CD4-positive, CD25-positive, alpha-beta regulatory T cell (primary cell): ENCODE measurements around the gene SEC14L1. TPM values are rescaled to one million over a fixed set of nuclear protein-coding genes. Genes with fewer than 3 reads are reported as not detected.

Experiments used
- ATAC-seq, 2 donors: fragments of 150-1000 bp; cut with Tn5 transposase; one replicate each; pipeline ENCODE4 v1.10.0; 2021; ENCODE audit warnings: low read depth in 2 of 2, moderate number of reproducible peaks in 2 of 2, moderate library complexity in 1 of 2
- DNase-seq, 3 donors: peaks; one replicate each; pipeline versions ENCODE4 v3.0.0 to v3.0.0-alpha.2; 2012 to 2022; ENCODE audit warnings: mixed read lengths in 1 of 3
- H3K27ac ChIP-seq: one replicate; pipeline ENCODE4 v1.7.0; 2013; ENCODE audit warnings: mild to moderate bottlenecking, low read length; ENCODE audit not compliant: insufficient read depth, poor library complexity, severe bottlenecking
- H3K27me3 ChIP-seq: one replicate; pipeline ENCODE4 v1.7.0; 2013; ENCODE audit warnings: low read length; ENCODE audit not compliant: control insufficient read depth, insufficient read depth
- H3K36me3 ChIP-seq: one replicate; pipeline ENCODE4 v1.7.0; 2013; ENCODE audit warnings: mild to moderate bottlenecking, low read length, moderate library complexity; ENCODE audit not compliant: control insufficient read depth, insufficient read depth
- H3K4me1 ChIP-seq: 2 replicates; pipeline ENCODE4 v1.7.0; 2013; ENCODE audit warnings: mild to moderate bottlenecking, low read length; ENCODE audit not compliant: insufficient read depth, control insufficient read depth, poor library complexity, severe bottlenecking
- H3K4me3 ChIP-seq: one replicate; pipeline ENCODE4 v1.7.0; 2013; ENCODE audit warnings: low read depth, mild to moderate bottlenecking, low read length, moderate library complexity
- H3K9me3 ChIP-seq, 2 experiments: 1 replicate in 1 of 2; 2 replicates in 1 of 2; pipeline ENCODE4 v1.7.0; 2013; ENCODE audit warnings: low read length in 2 of 2, mild to moderate bottlenecking in 1 of 2, moderate library complexity in 1 of 2; ENCODE audit not compliant: control insufficient read depth in 2 of 2
- H3K27ac Mint-ChIP-seq, 3 donors: one replicate each; pipeline ENCODE4 v1.8.0; 2020 to 2022; ENCODE audit warnings: mild to moderate bottlenecking in 3 of 3, mixed read lengths in 3 of 3, moderate library complexity in 2 of 3
- H3K27me3 Mint-ChIP-seq: one replicate; pipeline ENCODE4 v1.8.0; 2022; ENCODE audit warnings: mild to moderate bottlenecking, mixed read lengths
- H3K36me3 Mint-ChIP-seq: one replicate; pipeline ENCODE4 v1.8.0; 2020; ENCODE audit warnings: mixed read lengths
- H3K4me1 Mint-ChIP-seq, 4 donors: one replicate each; pipeline ENCODE4 v1.8.0; 2020 to 2022; ENCODE audit warnings: mixed read lengths in 4 of 4, mild to moderate bottlenecking in 1 of 4
- H3K4me3 Mint-ChIP-seq, 4 donors: one replicate each; pipeline ENCODE4 v1.8.0; 2020 to 2022; ENCODE audit warnings: mild to moderate bottlenecking in 4 of 4, mixed read lengths in 4 of 4, moderate library complexity in 3 of 4
- H3K9me3 Mint-ChIP-seq, 7 donors: one replicate each; pipeline ENCODE4 v1.8.0; 2020 to 2022; ENCODE audit warnings: mixed read lengths in 7 of 7, mild to moderate bottlenecking in 3 of 7, moderate library complexity in 2 of 7
- polyA plus RNA-seq, 4 donors: library from polyadenylated mRNA; unstranded; fragments of 300-500 nt; fragmentation: Illumina TruSeq; gene quantifications; one replicate each; pipeline ENCODE4 v1.2.3, GENCODE V29; 2021
- total RNA-seq: library from RNA; stranded (reverse); gene quantifications from one replicate; pipeline ENCODE4 v1.2.3, GENCODE V29; 2022

Gene SEC14L1
- total and polyA plus RNA-seq, 5 donors from 2014 or later = 13.2 to 143 (median 20.5) TPM

- Histone ChIP-seq H3K27me3 (no peaks in the 10 kb centered on the region), H3K4me3 (peak overlapping the region; percentile 37), H3K9me3 (no peaks in the 10 kb centered on the region), H3K36me3 (peaks cover 59% of the 10 kb centered on the region), H3K27ac (peak overlapping the region; percentile 16), H3K4me1 (peaks cover 53% of the 10 kb centered on the region)
- H3K4me1 Mint-ChIP-seq = peaks cover 43 to 81% (median 55%) of the 10 kb centered on the region in 4 donors
- no peak for DNase-seq
- peaks cover 42% of the 10 kb centered on the region for H3K36me3 Mint-ChIP-seq
- peak overlapping the region in 3 of 4 donors; percentile 5 to 85 (median 35) for H3K4me3 Mint-ChIP-seq
- no peak for ATAC-seq
- peak overlapping the region; percentile 5 to 60 (median 49) for H3K27ac Mint-ChIP-seq
- H3K9me3 Mint-ChIP-seq = peaks cover 0 to 1% (median 0%) of the 10 kb centered on the region in 7 donors
- H3K27me3 Mint-ChIP-seq = peaks cover 4% of the 10 kb centered on the region
These were observed 4.4 kb downstream of the SEC14L1 start for GRCh38 chr17:77145224-77145611.

GRCh38 chr17:77145612-77146245, 5.0 kb downstream of the SEC14L1 start:
- H3K4me3 ChIP-seq = peak overlapping the region; percentile 37
- H3K27ac ChIP-seq = peak overlapping the region; percentile 16
- ATAC-seq (no peak), DNase-seq (no peak)
- H3K36me3 ChIP-seq = peaks cover 62% of the 10 kb centered on the region
- H3K27me3 ChIP-seq = no peaks in the 10 kb centered on the region
- H3K4me1 ChIP-seq = peaks cover 54% of the 10 kb centered on the region
- peaks cover 47% of the 10 kb centered on the region for H3K36me3 Mint-ChIP-seq
- peaks cover 4% of the 10 kb centered on the region for H3K27me3 Mint-ChIP-seq
- H3K27ac Mint-ChIP-seq = peak overlapping the region; percentile 60 to 95 (median 83)
- peak overlapping the region in 3 of 4 donors; percentile 28 to 85 (median 48) for H3K4me3 Mint-ChIP-seq
- H3K9me3 ChIP-seq = no peaks in the 10 kb centered on the region
- peaks cover 0 to 1% (median 0%) of the 10 kb centered on the region in 7 donors for H3K9me3 Mint-ChIP-seq
- H3K4me1 Mint-ChIP-seq = peaks cover 47 to 86% (median 60%) of the 10 kb centered on the region in 4 donors

GRCh38 chr17:77146246-77146632, 5.5 kb downstream of the SEC14L1 start:
- peaks cover 52% of the 10 kb centered on the region for H3K36me3 Mint-ChIP-seq
- peak overlapping the region in 2 of 4 donors; percentile 28 to 85 for H3K4me3 Mint-ChIP-seq

GRCh38 chr17:77146882-77147281, 6.1 kb downstream of the SEC14L1 start:
- ATAC-seq (no peak), DNase-seq (no peak)
- Mint-ChIP-seq H3K9me3 (no peaks in the 10 kb centered on the region), H3K27ac (peak overlapping the region; percentile 60 to 92 (median 78)), H3K4me1 (peaks cover 55 to 91% (median 62%) of the 10 kb centered on the region in 4 donors), H3K36me3 (peaks cover 54% of the 10 kb centered on the region), H3K4me3 (peak overlapping the region; percentile 59 to 80 (median 72)), H3K27me3 (no peaks in the 10 kb centered on the region)
- Histone ChIP-seq H3K27ac (peak overlapping the region; percentile 56), H3K27me3 (no peaks in the 10 kb centered on the region), H3K4me3 (peak overlapping the region; percentile 5), H3K36me3 (peaks cover 64% of the 10 kb centered on the region), H3K4me1 (peaks cover 51% of the 10 kb centered on the region), H3K9me3 (no peaks in the 10 kb centered on the region)

More at GRCh38 chr17:77146246-77146632, 5.5 kb downstream of the SEC14L1 start:
- H3K27ac Mint-ChIP-seq = peak overlapping the region; percentile 60 to 95 (median 83)
- no peak for ATAC-seq
- H3K4me1 ChIP-seq = peaks cover 57% of the 10 kb centered on the region
- peaks cover 4% of the 10 kb centered on the region for H3K27me3 Mint-ChIP-seq
- no peaks in the 10 kb centered on the region for H3K27me3 ChIP-seq
- H3K36me3 ChIP-seq = peaks cover 62% of the 10 kb centered on the region
- no peak for DNase-seq
- no peaks in the 10 kb centered on the region for H3K9me3 ChIP-seq
- peaks cover 53 to 92% (median 64%) of the 10 kb centered on the region in 4 donors for H3K4me1 Mint-ChIP-seq
- peaks cover 0 to 1% (median 0%) of the 10 kb centered on the region in 7 donors for H3K9me3 Mint-ChIP-seq
- peak overlapping the region; percentile 9 for H3K27ac ChIP-seq
- no peak overlapping the region for H3K4me3 ChIP-seq

- Histone ChIP-seq H3K27me3 (no peaks in the 10 kb centered on the region), H3K4me3 (peak overlapping the region; percentile 5), H3K4me1 (peaks cover 46% of the 10 kb centered on the region), H3K9me3 (no peaks in the 10 kb centered on the region), H3K36me3 (peaks cover 65% of the 10 kb centered on the region), H3K27ac (peak overlapping the region; percentile 56)
- peak overlapping the region; percentile 60 to 92 (median 78) for H3K27ac Mint-ChIP-seq
- no peaks in the 10 kb centered on the region for H3K9me3 Mint-ChIP-seq
- H3K4me3 Mint-ChIP-seq = peak overlapping the region; percentile 25 to 80 (median 72)
- peaks cover 54 to 86% (median 58%) of the 10 kb centered on the region in 4 donors for H3K4me1 Mint-ChIP-seq
- ATAC-seq = no peak
- H3K27me3 Mint-ChIP-seq = no peaks in the 10 kb centered on the region
- DNase-seq = peak in 1 of 3 donors; percentile 49
- peaks cover 54% of the 10 kb centered on the region for H3K36me3 Mint-ChIP-seq
These were observed 6.6 kb downstream of the SEC14L1 start for GRCh38 chr17:77147357-77147801.

- Mint-ChIP-seq H3K27ac (peak overlapping the region in 2 of 3 donors; percentile 60 to 70), H3K36me3 (peaks cover 49% of the 10 kb centered on the region), H3K4me1 (peaks cover 51 to 82% (median 55%) of the 10 kb centered on the region in 4 donors), H3K27me3 (no peaks in the 10 kb centered on the region), H3K4me3 (peak overlapping the region in 1 of 4 donors; percentile 73), H3K9me3 (no peaks in the 10 kb centered on the region)
- Histone ChIP-seq H3K9me3 (no peaks in the 10 kb centered on the region), H3K36me3 (peaks cover 58% of the 10 kb centered on the region), H3K4me1 (peaks cover 40% of the 10 kb centered on the region), H3K27ac (peak overlapping the region; percentile 56), H3K4me3 (no peak overlapping the region), H3K27me3 (no peaks in the 10 kb centered on the region)
- ATAC-seq = no peak
- no peak for DNase-seq
These were observed 7.5 kb downstream of the SEC14L1 start for GRCh38 chr17:77148077-77148939.

- H3K36me3 ChIP-seq = peaks cover 51% of the 10 kb centered on the region
- Mint-ChIP-seq H3K27ac (peak overlapping the region in 2 of 3 donors; percentile 61 to 70), H3K9me3 (no peaks in the 10 kb centered on the region), H3K4me1 (peaks cover 43 to 82% (median 55%) of the 10 kb centered on the region in 4 donors), H3K36me3 (peaks cover 52% of the 10 kb centered on the region), H3K27me3 (no peaks in the 10 kb centered on the region), H3K4me3 (peak overlapping the region in 2 of 4 donors; percentile 44 to 50)
- no peaks in the 10 kb centered on the region for H3K9me3 ChIP-seq
- H3K4me3 ChIP-seq = no peak overlapping the region
- ATAC-seq (no peak), DNase-seq (no peak)
- peaks cover 34% of the 10 kb centered on the region for H3K4me1 ChIP-seq
- no peaks in the 10 kb centered on the region for H3K27me3 ChIP-seq
- no peak overlapping the region for H3K27ac ChIP-seq
These were observed 8.3 kb downstream of the SEC14L1 start for GRCh38 chr17:77148940-77149510.
